GM23248 (cell line): ENCODE data around the gene ATRN.

ENCODE experiments used
- EZH2 ChIP-seq: fragments of 200-600 bp; sonication (generic); IDR thresholded peaks from 2 replicates; pipeline ENCODE4 v1.6.1; 2018; ENCODE audit warnings: antibody characterized with exemption, mild to moderate bottlenecking; ENCODE audit not compliant: insufficient read depth, poor library complexity, severe bottlenecking
- EZH2phosphoT487 ChIP-seq: fragments of 200-600 bp; sonication (generic); IDR thresholded peaks from 2 replicates; pipeline ENCODE4 v1.6.1; 2018; ENCODE audit warnings: antibody characterized with exemption, moderate library complexity, mild to moderate bottlenecking, low read depth; ENCODE audit not compliant: insufficient read depth

GRCh38 chr20:3648951-3649350 is 178.1 kb downstream of the ATRN start:
- TF ChIP-seq EZH2 (no peak), EZH2phosphoT487 (no peak)
